ENCODE data around the gene IPO4. TPM values are rescaled to one million over a fixed set of nuclear protein-coding genes. Genes with fewer than 3 reads are reported as not detected.
"Not testable (repeated sequence)": the region's sequence is repeated elsewhere in the genome, so short reads cannot be mapped to it uniquely, and the experiment has no call there.

IPO4 gene
- total and polyA plus RNA-seq, 9 donors: 5.6 to 50.9 (median 33.5) TPM

DNA sequence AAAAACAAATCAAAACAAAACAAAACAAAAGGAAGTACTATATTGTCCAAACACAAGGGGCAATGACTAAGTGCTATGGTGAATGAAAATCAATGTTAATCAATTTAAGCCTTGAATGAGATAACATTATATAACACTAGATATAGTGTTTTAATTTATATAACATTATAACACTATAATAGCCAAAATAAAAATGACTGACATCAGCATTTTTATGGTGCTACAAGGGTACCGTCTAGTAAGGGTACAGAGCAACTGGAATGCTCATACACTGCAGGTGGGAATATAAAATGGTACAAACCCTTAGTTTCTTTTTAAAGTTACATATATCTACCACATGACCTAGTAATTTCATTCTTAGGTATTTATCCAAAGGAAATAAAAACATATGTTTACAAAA is 37.9 kb upstream of the IPO4 start:
- Histone ChIP-seq H3K4me1 (ENCODE audit: insufficient read depth) (peaks cover 4% of the 10 kb centered on the region), H3K27ac (no peak overlapping the region), H3K4me3 (no peak overlapping the region), H3K9me3 (no peaks in the 10 kb centered on the region), H3K36me3 (no peaks in the 10 kb centered on the region), H3K27me3 (no peaks in the 10 kb centered on the region)
- 77 to 79% (median 77%) methylated on average over 1 of the region's 1 CpG for WGBS, 3 donors
- intact Hi-C loops (cut with DNase I): no loop called here
- TF ChIP-seq POLR2A (IDR thresholded peaks at IDR 0.05) (no peak), EP300 (IDR thresholded peaks at IDR 0.05) (no peak)
- TF ChIP-seq, protein P1, sequence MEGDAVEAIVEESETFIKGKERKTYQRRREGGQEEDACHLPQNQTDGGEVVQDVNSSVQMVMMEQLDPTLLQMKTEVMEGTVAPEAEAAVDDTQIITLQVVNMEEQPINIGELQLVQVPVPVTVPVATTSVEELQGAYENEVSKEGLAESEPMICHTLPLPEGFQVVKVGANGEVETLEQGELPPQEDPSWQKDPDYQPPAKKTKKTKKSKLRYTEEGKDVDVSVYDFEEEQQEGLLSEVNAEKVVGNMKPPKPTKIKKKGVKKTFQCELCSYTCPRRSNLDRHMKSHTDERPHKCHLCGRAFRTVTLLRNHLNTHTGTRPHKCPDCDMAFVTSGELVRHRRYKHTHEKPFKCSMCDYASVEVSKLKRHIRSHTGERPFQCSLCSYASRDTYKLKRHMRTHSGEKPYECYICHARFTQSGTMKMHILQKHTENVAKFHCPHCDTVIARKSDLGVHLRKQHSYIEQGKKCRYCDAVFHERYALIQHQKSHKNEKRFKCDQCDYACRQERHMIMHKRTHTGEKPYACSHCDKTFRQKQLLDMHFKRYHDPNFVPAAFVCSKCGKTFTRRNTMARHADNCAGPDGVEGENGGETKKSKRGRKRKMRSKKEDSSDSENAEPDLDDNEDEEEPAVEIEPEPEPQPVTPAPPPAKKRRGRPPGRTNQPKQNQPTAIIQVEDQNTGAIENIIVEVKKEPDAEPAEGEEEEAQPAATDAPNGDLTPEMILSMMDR (IDR thresholded peaks at IDR 0.05): no peak
- no peak for DNase-seq

DNA sequence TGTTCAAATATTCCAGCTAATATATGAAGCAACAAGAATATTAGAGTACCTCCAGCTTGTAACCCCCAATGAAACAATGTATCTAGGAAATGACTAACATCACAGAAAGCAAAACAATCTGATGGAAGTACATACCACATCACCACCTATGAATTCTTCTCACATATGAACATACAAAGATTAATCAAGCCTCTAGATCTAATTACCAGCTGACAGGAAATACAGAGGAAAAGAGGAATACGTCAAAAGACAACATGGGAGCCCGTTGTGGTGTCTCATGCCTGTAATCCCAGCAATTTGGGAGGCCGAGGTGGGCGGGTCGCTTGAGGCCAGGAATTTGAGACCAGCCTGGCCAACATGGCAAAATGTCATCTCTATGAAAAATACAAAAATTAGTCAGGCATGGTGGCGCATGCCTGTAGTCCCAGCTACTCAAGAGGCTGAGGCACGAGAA is 36.0 kb upstream of the IPO4 start:
- 83 to 89% (median 87%) methylated on average over 7 of the region's 7 CpGs for WGBS, 3 donors
- peak in 1 of 5 donors; percentile 19 for DNase-seq
- Histone ChIP-seq H3K36me3 (no peaks in the 10 kb centered on the region), H3K9me3 (no peaks in the 10 kb centered on the region), H3K27ac (no peak overlapping the region), H3K27me3 (no peaks in the 10 kb centered on the region), H3K4me3 (no peak overlapping the region), H3K4me1 (ENCODE audit: insufficient read depth) (no peaks in the 10 kb centered on the region)
- TF ChIP-seq EP300 (IDR thresholded peaks at IDR 0.05): no peak
- intact Hi-C loops (cut with DNase I): no loop called here

DNA sequence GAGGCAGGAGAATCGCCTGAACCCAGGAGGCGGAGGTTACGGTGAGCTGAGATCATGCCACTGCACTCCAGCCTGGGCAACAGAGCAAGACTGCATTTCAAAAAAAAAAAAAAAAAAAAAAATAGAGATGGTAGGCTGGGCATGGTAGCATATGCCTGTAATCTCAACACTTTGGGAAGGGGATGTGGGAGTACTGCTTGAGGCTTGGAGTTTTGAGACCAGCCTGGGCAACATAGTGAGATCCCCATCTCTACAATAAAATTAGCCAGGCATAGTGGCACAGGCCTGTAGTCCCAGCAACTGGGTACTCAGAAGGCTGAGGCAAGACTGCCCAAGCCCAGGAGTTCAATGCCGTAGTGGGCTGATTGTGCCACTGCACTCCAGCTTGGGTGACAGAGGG is 34.4 kb upstream of the IPO4 start:
- H3K9me3 ChIP-seq; H3K4me3 ChIP-seq; H3K36me3 ChIP-seq; intact Hi-C loops (cut with DNase I); H3K27ac ChIP-seq; H3K27me3 ChIP-seq; H3K4me1 ChIP-seq (ENCODE audit: insufficient read depth): not testable (repeated sequence)
- DNase-seq: peak in 1 of 5 donors; percentile 7
- WGBS, 3 donors: 97 to 99% (median 99%) methylated on average over 4 of the region's 4 CpGs

DNA sequence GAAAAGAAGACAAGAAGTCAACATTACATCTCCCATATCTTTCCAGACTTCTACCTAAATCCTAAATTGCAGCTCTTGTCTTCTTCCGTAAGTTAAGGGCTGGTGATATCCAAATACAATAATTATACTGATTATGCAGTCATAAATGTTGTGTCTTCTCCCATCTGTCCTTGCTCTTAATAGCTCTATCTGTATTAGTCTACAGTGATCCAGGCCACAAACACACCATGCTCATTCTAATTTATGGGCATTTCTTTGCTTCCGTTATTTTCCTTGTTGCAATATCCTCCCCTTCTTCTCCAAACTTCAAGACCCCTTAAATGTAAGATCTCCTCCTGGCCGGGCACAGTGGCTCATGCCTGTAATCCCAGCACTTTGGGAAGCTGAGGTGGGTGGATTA is 30.9 kb upstream of the IPO4 start:
- no peak for DNase-seq
- intact Hi-C loops (cut with DNase I): no loop called here

DNA sequence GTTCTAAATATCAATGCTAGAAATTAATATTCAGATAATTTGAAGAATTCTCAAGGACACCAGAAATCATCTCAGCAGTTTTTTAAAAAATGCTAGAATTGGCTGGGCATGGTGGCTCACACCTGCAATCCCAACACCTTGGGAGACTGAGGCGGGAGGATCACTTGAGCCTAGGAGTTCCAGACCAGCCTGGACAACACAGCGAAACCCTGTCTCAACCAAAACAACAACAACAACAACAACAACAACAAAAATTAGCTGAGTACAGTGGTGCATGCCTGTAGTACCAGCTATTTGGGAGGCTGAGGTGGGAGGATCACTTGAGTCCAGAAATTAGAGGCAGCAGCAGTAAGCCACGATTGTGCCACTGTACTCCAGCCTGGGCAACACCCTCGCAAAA is 30.5 kb upstream of the IPO4 start:
- intact Hi-C loops (cut with DNase I): no loop called here
- DNase-seq: no peak

More for the DNA sequence above, 30.9 kb upstream of the IPO4 start:
- Histone ChIP-seq H3K9me3 (no peaks in the 10 kb centered on the region), H3K36me3 (no peaks in the 10 kb centered on the region), H3K4me3 (no peak overlapping the region), H3K27me3 (no peaks in the 10 kb centered on the region), H3K4me1 (ENCODE audit: insufficient read depth) (no peaks in the 10 kb centered on the region), H3K27ac (no peak overlapping the region)
- TF ChIP-seq EP300 (IDR thresholded peaks at IDR 0.05) (no peak), POLR2A (IDR thresholded peaks at IDR 0.05) (no peak)
- TF ChIP-seq, protein P1 (IDR thresholded peaks at IDR 0.05): no peak
- WGBS, 3 donors: 57 to 61% (median 60%) methylated on average over 3 of the region's 3 CpGs

DNA sequence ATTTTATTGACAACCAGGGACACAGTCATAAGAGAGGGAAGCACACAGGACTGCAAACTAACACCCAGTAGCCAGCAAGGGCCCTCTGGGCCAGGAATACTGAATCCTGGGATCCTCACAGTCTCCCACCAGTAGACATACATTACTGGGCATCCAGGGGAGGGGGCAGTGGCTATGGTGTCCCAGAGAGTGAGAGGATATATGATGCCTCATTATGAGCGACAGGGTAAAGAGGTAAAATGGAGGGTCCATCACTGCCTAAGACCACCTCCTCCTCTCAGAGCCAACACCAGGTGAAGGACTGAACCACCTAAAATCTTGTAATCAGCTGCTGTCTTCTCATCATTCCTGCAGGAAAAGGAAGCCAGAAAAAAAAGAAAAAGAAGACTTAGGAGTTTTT is 28.3 kb upstream of the IPO4 start:
- H3K4me3 ChIP-seq; H3K4me1 ChIP-seq (ENCODE audit: insufficient read depth); H3K27ac ChIP-seq; H3K9me3 ChIP-seq; H3K36me3 ChIP-seq; intact Hi-C loops (cut with DNase I); H3K27me3 ChIP-seq: not testable (repeated sequence)
- DNase-seq: peak in 1 of 5 donors; percentile 19
- WGBS, 3 donors: 90 to 95% (median 94%) methylated on average over 1 of the region's 1 CpG

More for the DNA sequence above, 30.5 kb upstream of the IPO4 start:
- H3K9me3 ChIP-seq: no peaks in the 10 kb centered on the region
- no peaks in the 10 kb centered on the region for H3K27me3 ChIP-seq
- TF ChIP-seq EP300 (IDR thresholded peaks at IDR 0.05): no peak
- no peak for TF ChIP-seq POLR2A (IDR thresholded peaks at IDR 0.05)
- TF ChIP-seq, protein P1 (IDR thresholded peaks at IDR 0.05): no peak
- 87 to 94% (median 89%) methylated on average over 4 of the region's 4 CpGs for WGBS, 3 donors
- no peaks in the 10 kb centered on the region for H3K4me1 ChIP-seq (ENCODE audit: insufficient read depth)
- no peaks in the 10 kb centered on the region for H3K36me3 ChIP-seq
- H3K4me3 ChIP-seq: no peak overlapping the region
- H3K27ac ChIP-seq: no peak overlapping the region

All from ovary (tissue), 9 donors.